Transverse colon (tissue), 4 donors: ENCODE measurements around the gene TMEM128. TPM values are rescaled to one million over a fixed set of nuclear protein-coding genes. Genes with fewer than 3 reads are reported as not detected.
"Not testable (repeated sequence)": the region's sequence is repeated elsewhere in the genome, so short reads cannot be mapped to it uniquely, and the experiment has no call there.

Experiments
- DNase-seq: peaks from one replicate; pipeline ENCODE4 v3.0.0-alpha.2; 2019
- H3K27ac ChIP-seq, 4 donors: fragments of 200-600 bp; sonication (generic); 2 replicates each; pipeline ENCODE4 v1.5.1; 2016 to 2018; ENCODE audit warnings: inconsistent platforms in 4 of 4
- H3K27me3 ChIP-seq: fragments of 200-600 bp; sonication (generic); 2 replicates; pipeline ENCODE4 v1.5.1; 2017; ENCODE audit warnings: inconsistent platforms
- H3K36me3 ChIP-seq, 4 donors: fragments of 200-600 bp; sonication (generic); 2 replicates each; pipeline ENCODE4 v1.5.1; 2017 to 2019; ENCODE audit warnings: inconsistent platforms in 4 of 4
- H3K4me1 ChIP-seq, 4 donors: fragments of 200-600 bp; sonication (generic); 2 replicates each; pipeline ENCODE4 v1.5.1; 2017 to 2020; ENCODE audit warnings: inconsistent platforms in 4 of 4
- H3K4me3 ChIP-seq, 4 donors: fragments of 200-600 bp; sonication (generic); 1 replicate in 1 of 4; 2 replicates in 3 of 4; pipeline versions ENCODE4 v1.5.1 to v1.6.1; 2017 to 2019; ENCODE audit warnings: inconsistent platforms in 4 of 4
- H3K9me3 ChIP-seq, 2 donors: fragments of 200-600 bp; sonication (generic); 2 replicates each; pipeline ENCODE4 v1.5.1; 2017 to 2019; ENCODE audit warnings: inconsistent platforms in 2 of 2
- EP300 ChIP-seq: sonication (generic); formaldehyde crosslinking; IDR thresholded peaks from one replicate; pipeline ENCODE4 v1.6.1; 2017; ENCODE audit warnings: antibody characterized with exemption, low read depth
- POLR2A ChIP-seq: fragments of 450-650 bp; IDR thresholded peaks from one replicate; pipeline ENCODE4 v1.6.1; 2016; ENCODE audit warnings: antibody characterized with exemption, mild to moderate bottlenecking, moderate library complexity
- POLR2AphosphoS5 ChIP-seq, 3 donors: sonication (generic); formaldehyde crosslinking; IDR thresholded peaks; one replicate each; pipeline ENCODE4 v1.6.1; 2016; ENCODE audit warnings: antibody characterized with exemption in 3 of 3
- WGBS, 2 donors: methylation state at CpG; one replicate each; pipeline ENCODE4 v1.1.5; 2018; ENCODE audit warnings: low coverage in 1 of 2; 5-methylcytosine and 5-hydroxymethylcytosine counted together
- in situ Hi-C, 4 donors: fragments of 200-750 bp; cut with MboI; loops; one replicate each; pipeline versions ENCODE4 v1.15.0 to v1.15.1; 2017; ENCODE audit warnings: low sequenced_read_pairs in 3 of 4, low pct_ligation_motif_present in 1 of 4, low pct_unique_long_range_greater_than_20kb in 1 of 4
- intact Hi-C: fragments of 100-400 bp; cut with DNase I; formaldehyde crosslinking; loops from one replicate; pipeline ENCODE4 v1.15.1; 2023; ENCODE audit warnings: low total_unique reads
- total RNA-seq, 4 donors: library from RNA; depleted of rRNA; stranded (reverse); fragments of >200 nt; gene quantifications; one replicate each; pipeline ENCODE4 v1.1.0, GENCODE V29; 2016
- TF ChIP-seq, protein P1 (sequence below), 5 experiments: fragments of 200-600 bp in 3 of 5; fragments of 450-650 bp in 2 of 5; sonication (generic) in 3 of 5; IDR thresholded peaks; 1 replicate in 2 of 5; 2 replicates in 3 of 5; pipeline ENCODE4 v1.5.1; 2016 to 2017; ENCODE audit warnings: antibody characterized with exemption in 5 of 5, inconsistent platforms in 3 of 5, mild to moderate bottlenecking in 2 of 5, moderate library complexity in 1 of 5

Gene TMEM128
- total RNA-seq, 4 donors from 2014 or later, result 8.8 to 22.0 (median 14.4) TPM

DNA sequence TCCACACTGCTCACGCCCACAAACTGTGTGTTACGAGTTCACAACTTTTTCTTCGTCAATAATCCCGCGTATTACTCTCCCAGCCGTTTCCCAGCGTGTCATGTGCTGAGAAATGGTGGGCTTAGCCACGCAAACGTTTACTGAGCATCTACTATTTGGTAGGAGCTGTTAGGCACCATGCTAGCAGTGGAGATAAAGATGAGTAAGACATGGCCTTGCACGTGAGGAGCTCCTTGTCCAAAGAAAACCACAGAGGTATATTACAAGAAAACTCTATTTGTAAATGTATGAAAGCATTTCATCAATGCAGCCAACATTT, 821 bp upstream of the TMEM128 start:
- in situ Hi-C loops, result no loop called here

DNA sequence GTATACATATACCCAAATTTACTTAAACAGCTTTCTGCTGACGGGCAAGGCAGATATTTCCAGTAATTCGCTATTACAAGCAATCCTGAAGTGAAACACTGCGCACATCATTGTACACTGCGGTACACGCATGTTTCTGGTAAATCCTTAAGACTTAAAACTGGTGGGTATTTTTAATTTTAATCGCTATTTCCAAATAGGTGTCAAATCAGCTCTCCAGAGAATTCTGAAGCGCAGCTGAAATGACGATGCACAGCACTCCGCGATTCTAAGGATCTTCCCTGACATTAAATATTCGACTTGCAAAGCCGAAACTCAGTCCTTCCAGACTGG, 361 bp downstream of the TMEM128 start:
- Histone ChIP-seq H3K4me3 (peak overlapping the region; percentile 59 to 85 (median 76)), H3K36me3 (peaks cover 0 to 4% (median 0%) of the 10 kb centered on the region in 4 donors), H3K27me3 (no peaks in the 10 kb centered on the region), H3K27ac (peak overlapping the region; percentile 90 to 94 (median 92)), H3K4me1 (peaks cover 7 to 24% (median 19%) of the 10 kb centered on the region in 4 donors), H3K9me3 (no peaks in the 10 kb centered on the region)
- DNase-seq, result no peak
- in situ Hi-C loops (no loop called here), intact Hi-C loops (no loop called here)
- no peak for TF ChIP-seq POLR2AphosphoS5 (IDR thresholded peaks at IDR 0.05)
- TF ChIP-seq, protein P1, sequence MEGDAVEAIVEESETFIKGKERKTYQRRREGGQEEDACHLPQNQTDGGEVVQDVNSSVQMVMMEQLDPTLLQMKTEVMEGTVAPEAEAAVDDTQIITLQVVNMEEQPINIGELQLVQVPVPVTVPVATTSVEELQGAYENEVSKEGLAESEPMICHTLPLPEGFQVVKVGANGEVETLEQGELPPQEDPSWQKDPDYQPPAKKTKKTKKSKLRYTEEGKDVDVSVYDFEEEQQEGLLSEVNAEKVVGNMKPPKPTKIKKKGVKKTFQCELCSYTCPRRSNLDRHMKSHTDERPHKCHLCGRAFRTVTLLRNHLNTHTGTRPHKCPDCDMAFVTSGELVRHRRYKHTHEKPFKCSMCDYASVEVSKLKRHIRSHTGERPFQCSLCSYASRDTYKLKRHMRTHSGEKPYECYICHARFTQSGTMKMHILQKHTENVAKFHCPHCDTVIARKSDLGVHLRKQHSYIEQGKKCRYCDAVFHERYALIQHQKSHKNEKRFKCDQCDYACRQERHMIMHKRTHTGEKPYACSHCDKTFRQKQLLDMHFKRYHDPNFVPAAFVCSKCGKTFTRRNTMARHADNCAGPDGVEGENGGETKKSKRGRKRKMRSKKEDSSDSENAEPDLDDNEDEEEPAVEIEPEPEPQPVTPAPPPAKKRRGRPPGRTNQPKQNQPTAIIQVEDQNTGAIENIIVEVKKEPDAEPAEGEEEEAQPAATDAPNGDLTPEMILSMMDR (IDR thresholded peaks at IDR 0.05), result no peak
- TF ChIP-seq POLR2A, result no peak
- no peak for TF ChIP-seq EP300
- 2 to 4% methylated on average over 8 to 12 of the region's 12 CpGs for WGBS, 2 donors

More for the DNA sequence above, 821 bp upstream of the TMEM128 start:
- H3K27ac ChIP-seq, result peak overlapping the region; percentile 90 to 94 (median 92)
- DNase-seq, result no peak
- intact Hi-C loops, result no loop called here
- H3K4me1 ChIP-seq, result peaks cover 7 to 24% (median 19%) of the 10 kb centered on the region in 4 donors
- WGBS, 2 donors, result 0 to 22% methylated on average over 3 to 10 of the region's 10 CpGs
- H3K36me3 ChIP-seq, result peaks cover 0 to 4% (median 0%) of the 10 kb centered on the region in 4 donors
- no peaks in the 10 kb centered on the region for H3K9me3 ChIP-seq
- TF ChIP-seq EP300 (no peak), POLR2A (no peak), POLR2AphosphoS5 (IDR thresholded peaks at IDR 0.05) (no peak)
- TF ChIP-seq, protein P1 (IDR thresholded peaks at IDR 0.05), result no peak
- no peaks in the 10 kb centered on the region for H3K27me3 ChIP-seq
- H3K4me3 ChIP-seq, result peak overlapping the region; percentile 59 to 85 (median 76)

DNA sequence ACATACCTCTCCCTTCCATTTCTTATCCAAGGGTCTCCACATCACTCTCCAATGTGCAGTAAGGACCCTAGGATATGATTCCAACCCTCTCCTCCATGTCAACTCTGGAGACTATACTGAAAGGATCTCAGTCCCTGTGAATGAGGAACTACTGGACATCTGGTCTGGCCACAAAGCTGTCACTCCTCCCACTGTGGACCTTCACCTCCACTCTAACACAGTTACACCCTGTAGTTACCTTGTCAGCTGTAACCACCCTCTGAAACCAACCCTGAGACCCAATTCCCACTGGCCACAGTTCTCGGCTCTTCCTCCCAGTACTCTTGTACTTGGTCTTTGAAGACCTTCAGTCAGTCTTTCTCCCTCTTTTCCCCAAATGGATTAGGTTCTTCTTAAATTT, 2.9 kb downstream of the TMEM128 start:
- no peak for DNase-seq
- intact Hi-C loops, result no loop called here
- H3K4me1 ChIP-seq, result peaks cover 7 to 24% (median 19%) of the 10 kb centered on the region in 4 donors
- H3K27ac ChIP-seq, result no peak overlapping the region
- no peak overlapping the region for H3K4me3 ChIP-seq
- peaks cover 0 to 13% (median 2%) of the 10 kb centered on the region in 4 donors for H3K36me3 ChIP-seq
- TF ChIP-seq EP300 (no peak), POLR2A (peak; percentile 44), POLR2AphosphoS5 (IDR thresholded peaks at IDR 0.05) (no peak)
- TF ChIP-seq, protein P1 (IDR thresholded peaks at IDR 0.05), result no peak
- no peaks in the 10 kb centered on the region for H3K27me3 ChIP-seq
- H3K9me3 ChIP-seq, result no peaks in the 10 kb centered on the region
- in situ Hi-C loops, result no loop called here
- WGBS, 2 donors, result 71 to 88% methylated on average over 1 of the region's 1 CpG

DNA sequence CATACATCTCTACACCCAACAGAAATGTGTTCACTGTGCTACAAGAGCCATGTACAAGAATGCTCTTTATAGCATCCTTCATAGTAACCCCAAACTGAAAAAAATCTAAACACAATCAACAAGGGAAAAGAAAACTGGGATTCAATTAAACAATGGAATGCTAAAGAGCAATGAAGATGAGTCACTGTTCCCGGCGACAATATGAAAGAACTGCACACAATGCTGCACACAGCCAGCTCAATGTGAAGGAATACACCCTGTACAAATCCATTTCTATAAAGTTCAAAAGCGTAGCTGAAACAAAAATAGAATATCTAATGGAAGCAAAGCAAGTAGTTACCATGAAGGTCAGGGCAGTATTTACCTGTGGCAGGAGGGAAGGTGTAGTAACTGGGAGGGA, 8.5 kb downstream of the TMEM128 start:
- H3K9me3 ChIP-seq, in situ Hi-C loops, intact Hi-C loops, DNase-seq, H3K27ac ChIP-seq, H3K4me3 ChIP-seq, H3K27me3 ChIP-seq, H3K4me1 ChIP-seq: not testable (repeated sequence)
- WGBS, 2 donors, result 89 to 90% methylated on average over 3 of the region's 3 CpGs
- peaks cover 0 to 34% (median 13%) of the 10 kb centered on the region in 4 donors for H3K36me3 ChIP-seq

DNA sequence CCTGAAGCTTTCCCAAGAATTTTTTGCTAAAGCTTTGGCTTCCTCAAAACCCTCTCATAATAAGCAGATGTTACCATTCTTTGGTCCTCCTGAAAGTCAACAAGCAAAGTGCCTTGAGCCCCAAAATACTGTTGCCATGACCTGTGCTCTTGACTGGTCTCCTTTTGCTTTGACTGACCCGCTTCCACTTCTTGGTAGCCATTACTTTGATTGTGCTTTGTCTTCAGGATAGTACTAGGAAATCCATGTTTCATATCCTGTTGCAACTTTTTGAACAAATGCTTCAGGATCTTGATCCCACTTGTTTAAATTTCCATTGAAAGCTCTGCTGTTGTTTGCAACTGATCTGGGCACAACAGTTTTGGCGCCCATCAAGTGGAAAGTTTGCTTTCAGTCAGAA, 14.4 kb downstream of the TMEM128 start:
- H3K36me3 ChIP-seq, result peaks cover 0 to 15% (median 4%) of the 10 kb centered on the region in 4 donors
- in situ Hi-C loops (no loop called here), intact Hi-C loops (no loop called here)

More for the DNA sequence above, 14.4 kb downstream of the TMEM128 start:
- Histone ChIP-seq H3K27ac (no peak overlapping the region), H3K4me1 (no peaks in the 10 kb centered on the region), H3K9me3 (peaks cover 0 to 8% of the 10 kb centered on the region in 2 donors), H3K27me3 (peaks cover 5% of the 10 kb centered on the region), H3K4me3 (no peak overlapping the region)
- 100% methylated on average over 1 to 2 of the region's 2 CpGs for WGBS, 2 donors
- TF ChIP-seq, protein P1 (IDR thresholded peaks at IDR 0.05), result no peak
- TF ChIP-seq POLR2AphosphoS5 (IDR thresholded peaks at IDR 0.05), result no peak
- no peak for TF ChIP-seq EP300
- no peak for TF ChIP-seq POLR2A
- no peak for DNase-seq
